CD4-positive, alpha-beta memory T cell (primary cell): ENCODE data around the gene LRRN2. TPM values are rescaled to one million over a fixed set of nuclear protein-coding genes. Genes with fewer than 3 reads are reported as not detected.

Source experiments
- CTCF ChIA-PET: fragments of 350-600 bp; sonication (Branson Sonifier 250); formaldehyde crosslinking; loops from one replicate; lab custom pipeline; 2021; ENCODE audit warnings: inconsistent platforms; ENCODE audit not compliant: partially characterized antibody; lab: Charles Lee
- POLR2A ChIA-PET: fragments of 350-600 bp; sonication (Branson Sonifier 250); formaldehyde crosslinking; loops from one replicate; lab custom pipeline; 2021; ENCODE audit not compliant: partially characterized antibody; lab: Charles Lee
- DNase-seq, 5 donors: peaks; one replicate each; pipeline versions ENCODE4 v3.0.0 to v3.0.0-alpha.2; 2020 to 2022; ENCODE audit warnings: mixed read lengths in 1 of 5
- H3K27ac ChIP-seq: one replicate; pipeline ENCODE4 v1.7.0; 2013; ENCODE audit warnings: low read depth, low read length
- H3K27me3 ChIP-seq: 2 replicates; pipeline ENCODE4 v1.7.0; 2013; ENCODE audit warnings: mild to moderate bottlenecking, low read length, moderate library complexity; ENCODE audit not compliant: insufficient read depth
- H3K36me3 ChIP-seq: 2 replicates; pipeline ENCODE4 v1.7.0; 2013; ENCODE audit warnings: mild to moderate bottlenecking, low read length, moderate library complexity; ENCODE audit not compliant: insufficient read depth
- H3K4me1 ChIP-seq: 2 replicates; pipeline ENCODE4 v1.7.0; 2013; ENCODE audit warnings: mild to moderate bottlenecking, low read length, moderate library complexity; ENCODE audit not compliant: insufficient read depth
- H3K4me3 ChIP-seq, 2 donors: one replicate each; pipeline ENCODE4 v1.7.0; 2013; ENCODE audit warnings: low read length in 2 of 2, mild to moderate bottlenecking in 1 of 2
- H3K9me3 ChIP-seq, 2 donors: one replicate each; pipeline ENCODE4 v1.7.0; 2013; ENCODE audit warnings: low read length in 2 of 2, control low read depth in 1 of 2; ENCODE audit not compliant: control insufficient read depth in 1 of 2
- H3K27ac Mint-ChIP-seq, 7 donors: one replicate each; pipeline ENCODE4 v1.8.0; 2020 to 2021; ENCODE audit warnings: mixed read lengths in 7 of 7, mild to moderate bottlenecking in 6 of 7, inconsistent platforms in 3 of 7, moderate library complexity in 3 of 7
- H3K27me3 Mint-ChIP-seq, 2 donors: one replicate each; pipeline ENCODE4 v1.8.0; 2020 to 2021; ENCODE audit warnings: mixed read lengths in 2 of 2
- H3K36me3 Mint-ChIP-seq, 2 donors: one replicate each; pipeline ENCODE4 v1.8.0; 2020 to 2021; ENCODE audit warnings: mixed read lengths in 2 of 2, inconsistent platforms in 1 of 2, mild to moderate bottlenecking in 1 of 2
- H3K4me1 Mint-ChIP-seq, 4 donors: one replicate each; pipeline ENCODE4 v1.8.0; 2020 to 2021; ENCODE audit warnings: mixed read lengths in 4 of 4, mild to moderate bottlenecking in 1 of 4
- H3K4me3 Mint-ChIP-seq, 8 donors: one replicate each; pipeline ENCODE4 v1.8.0; 2020 to 2021; ENCODE audit warnings: mixed read lengths in 8 of 8, mild to moderate bottlenecking in 7 of 8, moderate library complexity in 6 of 8, inconsistent platforms in 3 of 8
- H3K9me3 Mint-ChIP-seq, 8 donors: one replicate each; pipeline ENCODE4 v1.8.0; 2020 to 2021; ENCODE audit warnings: mixed read lengths in 8 of 8, mild to moderate bottlenecking in 5 of 8, inconsistent platforms in 3 of 8, moderate library complexity in 1 of 8
- intact Hi-C: fragments of 100-400 bp; cut with micrococcal nuclease; formaldehyde crosslinking; loops from one replicate; pipeline ENCODE4 v1.15.1; 2023
- polyA plus RNA-seq, 2 donors: library from polyadenylated mRNA; unstranded; fragments of 300-500 nt; fragmentation: Illumina TruSeq; gene quantifications; one replicate each; pipeline ENCODE4 v1.2.3, GENCODE V29; 2021
- total RNA-seq, 2 experiments: library from RNA; stranded (reverse); gene quantifications; one replicate each; pipeline ENCODE4 v1.2.3, GENCODE V29; 2021

Gene LRRN2
- total RNA-seq (not detected), polyA plus RNA-seq (not detected)

- H3K36me3 Mint-ChIP-seq, result no peaks in the 10 kb centered on the region
- no peak within 1 kb of the TSS for H3K4me3 ChIP-seq
- H3K27me3 Mint-ChIP-seq, result peaks cover 36% of the 10 kb centered on the region in 2 donors
- no peak within 1 kb of the TSS for H3K27ac Mint-ChIP-seq
- peak within 1 kb of the TSS; percentile 6 to 62 (median 42) for H3K4me3 Mint-ChIP-seq
- peak in 1 of 5 donors; percentile 37 for DNase-seq
- H3K36me3 ChIP-seq, result no peaks in the 10 kb centered on the region
- H3K27ac ChIP-seq, result no peak within 1 kb of the TSS
- H3K27me3 ChIP-seq, result peaks cover 12% of the 10 kb centered on the region
- CTCF ChIA-PET, result no interaction called here
- H3K4me1 Mint-ChIP-seq, result peaks cover 0 to 13% (median 7%) of the 10 kb centered on the region in 4 donors
- no peaks in the 10 kb centered on the region for H3K9me3 ChIP-seq
- H3K9me3 Mint-ChIP-seq, result no peaks in the 10 kb centered on the region
- intact Hi-C loops, result no loop called here
- POLR2A ChIA-PET, result no interaction called here
- H3K4me1 ChIP-seq, result no peaks in the 10 kb centered on the region
Observed at GRCh38 chr1:204685236-204686006, at the start of gene LRRN2. Gene LRRN2 (minus strand): TSS chr1:204685738. CDS start chr1:204619992, 65,746 bp downstream.

- peaks cover 1 to 18% of the 10 kb centered on the region in 2 donors for H3K27me3 Mint-ChIP-seq
- H3K36me3 Mint-ChIP-seq, result no peaks in the 10 kb centered on the region
- CTCF ChIA-PET, result interaction anchor here (1.1 kb wide), 1 partner anchor 12 kb away, joined by 3 read pairs; no protein-coding TSS in a partner anchor
Observed at GRCh38 chr1:204735042-204735441, 49.5 kb upstream of the LRRN2 start.

GRCh38 chr1:204733869-204734596 lies 48.5 kb upstream of the LRRN2 start:
- no peak overlapping the region for H3K4me3 Mint-ChIP-seq
- ChIA-PET POLR2A (no interaction called here), CTCF (interaction anchor here (1.1 kb wide), 1 partner anchor 13 kb away, joined by 3 read pairs; no protein-coding TSS in a partner anchor)
- Histone ChIP-seq H3K9me3 (no peaks in the 10 kb centered on the region), H3K4me3 (no peak overlapping the region), H3K27ac (no peak overlapping the region), H3K27me3 (no peaks in the 10 kb centered on the region), H3K36me3 (no peaks in the 10 kb centered on the region), H3K4me1 (no peaks in the 10 kb centered on the region)
- peaks cover 0 to 4% (median 0%) of the 10 kb centered on the region in 4 donors for H3K4me1 Mint-ChIP-seq
- DNase-seq, result no peak
- H3K9me3 Mint-ChIP-seq, result peaks cover 3 to 21% (median 18%) of the 10 kb centered on the region in 8 donors
- no peaks in the 10 kb centered on the region for H3K36me3 Mint-ChIP-seq
- H3K27ac Mint-ChIP-seq, result no peak overlapping the region
- peaks cover 1 to 19% of the 10 kb centered on the region in 2 donors for H3K27me3 Mint-ChIP-seq
- intact Hi-C loops, result no loop called here

More at GRCh38 chr1:204735042-204735441, 49.5 kb upstream of the LRRN2 start:
- H3K27me3 ChIP-seq, result no peaks in the 10 kb centered on the region
- H3K36me3 ChIP-seq, result no peaks in the 10 kb centered on the region
- DNase-seq, result no peak
- no peak overlapping the region for H3K27ac ChIP-seq
- POLR2A ChIA-PET, result no interaction called here
- Mint-ChIP-seq H3K4me1 (peaks cover 0 to 4% (median 0%) of the 10 kb centered on the region in 4 donors), H3K9me3 (peaks cover 3 to 28% (median 22%) of the 10 kb centered on the region in 8 donors), H3K27ac (no peak overlapping the region), H3K4me3 (no peak overlapping the region)
- H3K4me1 ChIP-seq, result no peaks in the 10 kb centered on the region
- no peak overlapping the region for H3K4me3 ChIP-seq
- no peaks in the 10 kb centered on the region for H3K9me3 ChIP-seq
- intact Hi-C loops, result no loop called here

GRCh38 chr1:204733289-204733688 lies 47.8 kb upstream of the LRRN2 start:
- H3K27me3 ChIP-seq, result no peaks in the 10 kb centered on the region
- Mint-ChIP-seq H3K27me3 (peaks cover under 1 to 17% of the 10 kb centered on the region in 2 donors), H3K27ac (no peak overlapping the region), H3K36me3 (no peaks in the 10 kb centered on the region), H3K4me1 (peaks cover 0 to 4% (median 0%) of the 10 kb centered on the region in 4 donors), H3K9me3 (peaks cover under 1 to 14% (median 11%) of the 10 kb centered on the region in 8 donors), H3K4me3 (no peak overlapping the region)
- no peaks in the 10 kb centered on the region for H3K9me3 ChIP-seq
- ChIA-PET POLR2A (no interaction called here), CTCF (interaction anchor here (2.0 kb wide), 1 partner anchor 13 kb away, joined by 17 read pairs; no protein-coding TSS in a partner anchor)
- intact Hi-C loops, result no loop called here
- no peaks in the 10 kb centered on the region for H3K36me3 ChIP-seq
- no peaks in the 10 kb centered on the region for H3K4me1 ChIP-seq
- no peak overlapping the region for H3K27ac ChIP-seq
- DNase-seq, result no peak
- no peak overlapping the region for H3K4me3 ChIP-seq

GRCh38 chr1:204731985-204732575 lies 46.5 kb upstream of the LRRN2 start:
- Histone ChIP-seq H3K27ac (no peak overlapping the region), H3K4me1 (no peaks in the 10 kb centered on the region), H3K36me3 (no peaks in the 10 kb centered on the region), H3K9me3 (no peaks in the 10 kb centered on the region), H3K4me3 (no peak overlapping the region), H3K27me3 (no peaks in the 10 kb centered on the region)
- no peak for DNase-seq
- H3K27me3 Mint-ChIP-seq, result peaks cover 0 to 20% of the 10 kb centered on the region in 2 donors
- peaks cover 0 to 5% (median 3%) of the 10 kb centered on the region in 8 donors for H3K9me3 Mint-ChIP-seq
- no peaks in the 10 kb centered on the region for H3K4me1 Mint-ChIP-seq
- CTCF ChIA-PET, result interaction anchor here (2.0 kb wide), 1 partner anchor 14 kb away, joined by 17 read pairs; no protein-coding TSS in a partner anchor
- no peak overlapping the region for H3K27ac Mint-ChIP-seq
- intact Hi-C loops, result no loop called here
- POLR2A ChIA-PET, result no interaction called here
- no peaks in the 10 kb centered on the region for H3K36me3 Mint-ChIP-seq
- H3K4me3 Mint-ChIP-seq, result no peak overlapping the region

GRCh38 chr1:204731509-204731908 lies 46.0 kb upstream of the LRRN2 start:
- no peaks in the 10 kb centered on the region for H3K36me3 ChIP-seq
- H3K9me3 Mint-ChIP-seq, result peaks cover 0 to under 1% (median 0%) of the 10 kb centered on the region in 8 donors
- intact Hi-C loops, result no loop called here
- ChIA-PET CTCF (interaction anchor here (2.0 kb wide), 1 partner anchor 15 kb away, joined by 17 read pairs; no protein-coding TSS in a partner anchor), POLR2A (no interaction called here)
- no peaks in the 10 kb centered on the region for H3K27me3 ChIP-seq
- no peak overlapping the region for H3K27ac ChIP-seq
- no peak for DNase-seq
- no peak overlapping the region for H3K4me3 Mint-ChIP-seq
- no peaks in the 10 kb centered on the region for H3K4me1 Mint-ChIP-seq
- no peaks in the 10 kb centered on the region for H3K4me1 ChIP-seq
- H3K36me3 Mint-ChIP-seq, result no peaks in the 10 kb centered on the region
- no peak overlapping the region for H3K27ac Mint-ChIP-seq
- peaks cover 1 to 19% of the 10 kb centered on the region in 2 donors for H3K27me3 Mint-ChIP-seq
- H3K9me3 ChIP-seq, result no peaks in the 10 kb centered on the region
- no peak overlapping the region for H3K4me3 ChIP-seq
